Stomach (tissue), 4 donors: Measurements from ENCODE around the gene HDHD5.

Source experiments
- CTCF ChIP-seq, 7 experiments: fragments of 450-650 bp in 4 of 7; fragments of 200-600 bp in 3 of 7; sonication (generic) in 3 of 7; IDR thresholded peaks; one replicate each; pipeline ENCODE4 v1.5.1; 2016 to 2019; ENCODE audit warnings: antibody characterized with exemption in 7 of 7, control low read depth in 2 of 7, mild to moderate bottlenecking in 1 of 7
- EP300 ChIP-seq: sonication (generic); formaldehyde crosslinking; IDR thresholded peaks from one replicate; pipeline ENCODE4 v1.6.1; 2017; ENCODE audit warnings: antibody characterized with exemption
- POLR2A ChIP-seq, 4 donors: fragments of 450-650 bp; IDR thresholded peaks; one replicate each; pipeline ENCODE4 v1.6.1; 2016; ENCODE audit warnings: antibody characterized with exemption in 4 of 4, control low read depth in 2 of 4, mild to moderate bottlenecking in 1 of 4, moderate library complexity in 1 of 4

GRCh38 chr22:17114898-17115235, 44.2 kb downstream of the HDHD5 start:
- TF ChIP-seq POLR2A (IDR thresholded peaks at IDR 0.05) (no peak), EP300 (no peak), CTCF (IDR thresholded peaks at IDR 0.05) (no peak)
